ENCODE data around the gene KDM2A. TPM values are rescaled to one million over a fixed set of nuclear protein-coding genes. Genes with fewer than 3 reads are reported as not detected.

Gene KDM2A
- total and polyA plus RNA-seq, 5 donors from 2014 or later, result 10.7 to 346 (median 12.1) TPM

GRCh38 chr11:67284811-67285540, 165.9 kb downstream of the KDM2A start:
- Histone ChIP-seq H3K27ac (ENCODE audit: insufficient read depth, low read length, poor library complexity, severe bottlenecking) (peak overlapping the region; percentile 95), H3K4me1 (ENCODE audit: control insufficient read depth, insufficient read depth, low read length, poor library complexity, severe bottlenecking) (peaks cover 42% of the 10 kb centered on the region), H3K36me3 (ENCODE audit: control insufficient read depth, insufficient read depth, low read length) (peaks cover 64% of the 10 kb centered on the region), H3K9me3 (ENCODE audit: control insufficient read depth in 2 of 2, low read length in 2 of 2) (no peaks in the 10 kb centered on the region), H3K27me3 (ENCODE audit: control insufficient read depth, insufficient read depth, low read length) (no peaks in the 10 kb centered on the region), H3K4me3 (ENCODE audit: low read depth, low read length) (no peak overlapping the region)
- peaks cover 4% of the 10 kb centered on the region for H3K36me3 Mint-ChIP-seq
- peak overlapping the region in 1 of 3 donors; percentile 48 for H3K27ac Mint-ChIP-seq
- H3K4me3 Mint-ChIP-seq, result no peak overlapping the region
- ATAC-seq (ENCODE audit: low read depth in 2 of 2), result no peak
- peaks cover 0 to 1% (median 0%) of the 10 kb centered on the region in 7 donors for H3K9me3 Mint-ChIP-seq
- H3K4me1 Mint-ChIP-seq, result peaks cover 0 to 40% (median 15%) of the 10 kb centered on the region in 4 donors
- H3K27me3 Mint-ChIP-seq, result peaks cover 5% of the 10 kb centered on the region
- DNase-seq, result no peak

DNA sequence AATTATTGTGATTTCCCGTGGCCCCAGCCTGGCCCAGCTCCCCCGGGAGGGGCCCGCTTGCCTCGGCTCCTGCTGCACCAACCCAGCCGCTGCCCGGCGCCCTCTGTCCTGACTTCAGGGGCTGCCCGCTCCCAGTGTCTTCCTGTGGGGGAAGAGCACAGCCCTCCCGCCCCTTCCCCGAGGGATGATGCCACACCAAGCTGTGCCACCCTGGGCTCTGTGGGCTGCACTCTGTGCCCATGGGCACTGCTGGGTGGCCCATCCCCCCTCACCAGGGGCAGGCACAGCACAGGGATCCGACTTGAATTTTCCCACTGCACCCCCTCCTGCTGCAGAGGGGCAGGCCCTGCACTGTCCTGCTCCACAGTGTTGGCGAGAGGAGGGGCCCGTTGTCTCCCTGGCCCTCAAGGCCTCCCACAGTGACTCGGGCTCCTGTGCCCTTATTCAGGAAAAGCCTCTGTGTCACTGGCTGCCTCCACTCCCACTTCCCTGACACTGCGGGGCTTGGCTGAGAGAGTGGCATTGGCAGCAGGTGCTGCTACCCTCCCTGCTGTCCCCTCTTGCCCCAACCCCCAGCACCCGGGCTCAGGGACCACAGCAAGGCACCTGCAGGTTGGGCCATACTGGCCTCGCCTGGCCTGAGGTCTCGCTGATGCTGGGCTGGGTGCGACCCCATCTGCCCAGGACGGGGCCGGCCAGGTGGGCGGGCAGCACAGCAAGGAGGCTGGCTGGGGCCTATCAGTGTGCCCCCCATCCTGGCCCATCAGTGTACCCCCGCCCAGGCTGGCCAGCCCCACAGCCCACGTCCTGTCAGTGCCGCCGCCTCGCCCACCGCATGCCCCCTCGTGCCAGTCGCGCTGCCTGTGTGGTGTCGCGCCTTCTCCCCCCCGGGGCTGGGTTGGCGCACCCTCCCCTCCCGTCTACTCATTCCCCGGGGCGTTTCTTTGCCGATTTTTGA, 166.8 kb downstream of the KDM2A start:
- Histone ChIP-seq H3K4me3 (ENCODE audit: low read depth, low read length) (no peak overlapping the region), H3K4me1 (ENCODE audit: control insufficient read depth, insufficient read depth, low read length, poor library complexity, severe bottlenecking) (peaks cover 45% of the 10 kb centered on the region), H3K27ac (ENCODE audit: insufficient read depth, low read length, poor library complexity, severe bottlenecking) (peak overlapping the region; percentile 95), H3K9me3 (ENCODE audit: control insufficient read depth in 2 of 2, low read length in 2 of 2) (no peaks in the 10 kb centered on the region), H3K27me3 (ENCODE audit: control insufficient read depth, insufficient read depth, low read length) (no peaks in the 10 kb centered on the region), H3K36me3 (ENCODE audit: control insufficient read depth, insufficient read depth, low read length) (peaks cover 62% of the 10 kb centered on the region)
- Mint-ChIP-seq H3K27me3 (peaks cover 5% of the 10 kb centered on the region), H3K9me3 (peaks cover 0 to 1% (median 0%) of the 10 kb centered on the region in 7 donors), H3K4me3 (no peak overlapping the region), H3K36me3 (peaks cover 4% of the 10 kb centered on the region), H3K27ac (peak overlapping the region in 2 of 3 donors; percentile 99 to 100), H3K4me1 (peaks cover 0 to 44% (median 16%) of the 10 kb centered on the region in 4 donors)
- no peak for ATAC-seq (ENCODE audit: low read depth in 2 of 2)
- no peak for DNase-seq

DNA sequence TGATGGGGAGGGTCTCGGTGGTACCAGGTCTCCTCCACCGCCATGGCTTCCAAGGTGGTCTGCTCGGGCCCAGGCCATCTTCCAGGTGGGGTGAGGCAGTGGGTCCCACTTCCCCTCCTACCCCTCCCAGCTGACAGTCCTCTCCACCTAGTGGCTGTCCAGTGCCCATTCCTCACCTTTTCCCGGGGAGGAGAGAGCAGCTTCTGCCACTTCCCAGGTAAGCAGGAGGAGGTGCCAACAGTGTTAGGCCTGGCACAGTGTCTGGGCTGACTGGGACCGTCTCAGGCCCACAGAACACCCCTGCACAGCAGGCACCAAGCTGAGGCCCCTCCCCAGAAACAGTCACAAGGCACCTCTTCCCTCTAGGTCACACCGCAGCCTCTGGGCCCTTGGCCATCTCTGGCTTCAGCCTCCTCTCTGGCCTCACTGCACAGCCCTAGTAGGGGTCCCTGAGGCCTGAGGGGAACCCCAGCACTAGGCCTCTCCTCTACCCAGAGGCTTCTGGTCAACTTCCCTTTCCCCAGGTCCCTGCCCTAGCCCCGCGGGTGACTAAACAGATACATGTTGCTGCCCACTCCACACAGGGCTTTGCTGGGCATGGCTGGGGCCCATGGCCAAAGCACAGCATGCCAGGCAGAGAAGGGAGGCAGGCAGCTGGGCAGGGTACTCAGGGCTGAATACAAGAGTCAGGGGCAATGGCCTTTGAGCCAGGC, 167.7 kb downstream of the KDM2A start:
- Histone ChIP-seq H3K9me3 (ENCODE audit: control insufficient read depth in 2 of 2, low read length in 2 of 2) (no peaks in the 10 kb centered on the region), H3K4me3 (ENCODE audit: low read depth, low read length) (peak overlapping the region; percentile 47), H3K27me3 (ENCODE audit: control insufficient read depth, insufficient read depth, low read length) (no peaks in the 10 kb centered on the region), H3K27ac (ENCODE audit: insufficient read depth, low read length, poor library complexity, severe bottlenecking) (peak overlapping the region; percentile 95), H3K4me1 (ENCODE audit: control insufficient read depth, insufficient read depth, low read length, poor library complexity, severe bottlenecking) (peaks cover 54% of the 10 kb centered on the region), H3K36me3 (ENCODE audit: control insufficient read depth, insufficient read depth, low read length) (peaks cover 56% of the 10 kb centered on the region)
- peaks cover 0 to 49% (median 16%) of the 10 kb centered on the region in 4 donors for H3K4me1 Mint-ChIP-seq
- peak overlapping the region; percentile 80 to 87 (median 82) for H3K4me3 Mint-ChIP-seq
- H3K36me3 Mint-ChIP-seq, result peaks cover 4% of the 10 kb centered on the region
- no peak for ATAC-seq (ENCODE audit: low read depth in 2 of 2)
- H3K27me3 Mint-ChIP-seq, result peaks cover 5% of the 10 kb centered on the region
- H3K9me3 Mint-ChIP-seq, result peaks cover 0 to 1% (median 0%) of the 10 kb centered on the region in 7 donors
- peak in 1 of 3 donors; percentile 34 for DNase-seq
- peak overlapping the region; percentile 98 to 100 (median 99) for H3K27ac Mint-ChIP-seq

DNA sequence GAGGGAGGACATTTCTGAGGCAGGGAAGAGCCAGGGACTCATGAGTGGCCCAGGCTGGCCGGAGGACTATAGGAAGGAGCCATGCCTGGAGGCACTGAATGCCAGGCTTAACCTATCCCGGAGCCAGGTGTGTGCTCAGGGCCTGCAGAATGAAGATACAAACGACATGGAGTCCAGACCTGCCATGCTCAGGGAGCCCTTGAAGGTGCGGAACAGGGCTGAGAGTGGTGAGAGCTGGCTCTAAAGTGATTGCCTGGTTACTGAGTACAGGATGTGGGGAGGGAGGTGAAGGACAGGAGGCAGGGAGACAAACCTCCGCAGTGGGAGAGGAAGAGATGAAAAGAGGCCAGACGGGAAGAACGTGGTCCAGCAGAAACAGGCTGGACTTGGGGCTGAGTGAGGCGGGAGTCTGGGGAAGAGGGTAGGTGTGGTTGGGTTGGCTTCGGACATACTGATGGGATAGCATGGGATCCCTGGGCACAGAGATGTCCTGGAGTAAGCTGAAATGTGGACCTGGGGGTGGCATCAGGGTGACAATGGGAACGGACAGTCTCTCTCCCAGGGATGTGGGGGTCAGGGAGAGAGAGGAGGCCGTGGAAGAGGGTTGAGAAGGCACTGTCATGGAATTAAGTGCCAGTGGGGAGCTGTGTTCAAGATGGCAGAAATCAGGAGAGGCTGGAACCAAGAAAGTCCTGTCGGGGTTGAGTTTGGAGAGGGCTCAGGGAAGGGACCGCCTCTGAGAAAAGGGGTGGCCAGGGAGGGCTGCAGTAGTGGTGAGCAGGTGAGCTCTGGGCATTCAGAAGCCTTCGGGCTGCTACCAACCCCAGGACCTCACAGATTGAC, 168.5 kb downstream of the KDM2A start:
- Histone ChIP-seq H3K27me3 (ENCODE audit: control insufficient read depth, insufficient read depth, low read length) (no peaks in the 10 kb centered on the region), H3K4me3 (ENCODE audit: low read depth, low read length) (peak overlapping the region; percentile 47), H3K36me3 (ENCODE audit: control insufficient read depth, insufficient read depth, low read length) (peaks cover 54% of the 10 kb centered on the region), H3K4me1 (ENCODE audit: control insufficient read depth, insufficient read depth, low read length, poor library complexity, severe bottlenecking) (peaks cover 62% of the 10 kb centered on the region), H3K9me3 (ENCODE audit: control insufficient read depth in 2 of 2, low read length in 2 of 2) (no peaks in the 10 kb centered on the region), H3K27ac (ENCODE audit: insufficient read depth, low read length, poor library complexity, severe bottlenecking) (peak overlapping the region; percentile 95)
- Mint-ChIP-seq H3K27ac (peak overlapping the region; percentile 98 to 100 (median 99)), H3K4me3 (peak overlapping the region; percentile 80 to 87 (median 82)), H3K4me1 (peaks cover 3 to 53% (median 19%) of the 10 kb centered on the region in 4 donors), H3K36me3 (peaks cover 5% of the 10 kb centered on the region), H3K27me3 (peaks cover 5% of the 10 kb centered on the region), H3K9me3 (peaks cover 0 to 1% (median 0%) of the 10 kb centered on the region in 7 donors)
- ATAC-seq (ENCODE audit: low read depth in 2 of 2) (no peak), DNase-seq (peak in 2 of 3 donors; percentile 43 to 84)

GRCh38 chr11:67288198-67288451, 169.1 kb downstream of the KDM2A start:
- Mint-ChIP-seq H3K27me3 (peaks cover 9% of the 10 kb centered on the region), H3K4me1 (peaks cover 9 to 58% (median 24%) of the 10 kb centered on the region in 4 donors), H3K9me3 (peaks cover 0 to 1% (median 0%) of the 10 kb centered on the region in 7 donors), H3K4me3 (peak overlapping the region; percentile 80 to 87 (median 82)), H3K36me3 (peaks cover 10% of the 10 kb centered on the region), H3K27ac (peak overlapping the region; percentile 98 to 100 (median 99))
- peak in 1 of 2 donors; percentile 2 for ATAC-seq (ENCODE audit: low read depth in 2 of 2)
- Histone ChIP-seq H3K4me1 (ENCODE audit: control insufficient read depth, insufficient read depth, low read length, poor library complexity, severe bottlenecking) (peaks cover 68% of the 10 kb centered on the region), H3K4me3 (ENCODE audit: low read depth, low read length) (peak overlapping the region; percentile 47), H3K27ac (ENCODE audit: insufficient read depth, low read length, poor library complexity, severe bottlenecking) (peak overlapping the region; percentile 95), H3K9me3 (ENCODE audit: control insufficient read depth in 2 of 2, low read length in 2 of 2) (no peaks in the 10 kb centered on the region), H3K36me3 (ENCODE audit: control insufficient read depth, insufficient read depth, low read length) (peaks cover 52% of the 10 kb centered on the region), H3K27me3 (ENCODE audit: control insufficient read depth, insufficient read depth, low read length) (no peaks in the 10 kb centered on the region)
- DNase-seq, result no peak

- Histone ChIP-seq H3K9me3 (ENCODE audit: control insufficient read depth in 2 of 2, low read length in 2 of 2) (no peaks in the 10 kb centered on the region), H3K36me3 (ENCODE audit: control insufficient read depth, insufficient read depth, low read length) (peaks cover 48% of the 10 kb centered on the region), H3K27me3 (ENCODE audit: control insufficient read depth, insufficient read depth, low read length) (no peaks in the 10 kb centered on the region), H3K27ac (ENCODE audit: insufficient read depth, low read length, poor library complexity, severe bottlenecking) (peak overlapping the region; percentile 95), H3K4me1 (ENCODE audit: control insufficient read depth, insufficient read depth, low read length, poor library complexity, severe bottlenecking) (peaks cover 73% of the 10 kb centered on the region), H3K4me3 (ENCODE audit: low read depth, low read length) (peak overlapping the region; percentile 47)
- peak overlapping the region; percentile 98 to 100 (median 99) for H3K27ac Mint-ChIP-seq
- H3K4me3 Mint-ChIP-seq, result peak overlapping the region; percentile 80 to 87 (median 82)
- peak; percentile 84 to 94 (median 91) for DNase-seq
- peaks cover 0 to 1% (median 0%) of the 10 kb centered on the region in 7 donors for H3K9me3 Mint-ChIP-seq
- H3K36me3 Mint-ChIP-seq, result peaks cover 11% of the 10 kb centered on the region
- ATAC-seq (ENCODE audit: low read depth in 2 of 2), result peak; percentile 77
- peaks cover 9 to 61% (median 26%) of the 10 kb centered on the region in 4 donors for H3K4me1 Mint-ChIP-seq
- peaks cover 9% of the 10 kb centered on the region for H3K27me3 Mint-ChIP-seq
These were observed 169.6 kb downstream of the KDM2A start for GRCh38 chr11:67288452-67289225.

All from CD4-positive, CD25-positive, alpha-beta regulatory T cell (primary cell).